PC-3 (cell line): ENCODE data around the gene TMEM108.

Experiments used
- CTCF ChIP-seq: fragments of 300-600 bp; sonication (generic); conservative IDR thresholded peaks from 2 replicates; pipeline ENCODE4 v1.5.1; 2017; ENCODE audit warnings: antibody characterized with exemption, low read depth, mild to moderate bottlenecking, low read length
- EZH2 ChIP-seq: fragments of 300-600 bp; sonication (generic); IDR thresholded peaks from one replicate; pipeline ENCODE4 v1.6.1; 2017; ENCODE audit warnings: antibody characterized with exemption, mild to moderate bottlenecking, low read length; ENCODE audit not compliant: unreplicated experiment
- EZH2phosphoT487 ChIP-seq: fragments of 300-600 bp; sonication (generic); IDR thresholded peaks from 2 replicates; pipeline ENCODE4 v1.6.1; 2018; ENCODE audit warnings: mild to moderate bottlenecking, antibody characterized with exemption, low read length, borderline replicate concordance

GRCh38 chr3:133367956-133368355, 329.8 kb downstream of the TMEM108 start:
- TF ChIP-seq EZH2phosphoT487 = no peak
- TF ChIP-seq CTCF = no peak
- TF ChIP-seq EZH2 = no peak
